K562 (cell line): ENCODE results near the gene DYNLT4. TPM values are rescaled to one million over a fixed set of nuclear protein-coding genes. Genes with fewer than 3 reads are reported as not detected.

Experiments used
- DMBX1 ChIP-seq: fragments of 250-450 bp; sonication (Bioruptor Pico); IDR thresholded peaks from 2 replicates; pipeline ENCODE4 v1.8.0; 2022; ENCODE audit warnings: inconsistent platforms, mild to moderate bottlenecking, moderate library complexity, borderline replicate concordance
- HEY1 ChIP-seq: fragments of 250-450 bp; sonication (Bioruptor Pico); IDR thresholded peaks from 2 replicates; pipeline ENCODE4 v1.5.0; 2020; ENCODE audit warnings: mild to moderate bottlenecking, moderate library complexity, borderline replicate concordance
- MITF ChIP-seq: IDR thresholded peaks from 2 replicates; pipeline ENCODE4 v1.6.1; 2014; ENCODE audit warnings: antibody characterized with exemption
- MTA2 ChIP-seq: fragments of 450-650 bp; IDR thresholded peaks from 2 replicates; pipeline ENCODE4 v1.6.1; 2016; ENCODE audit warnings: low read depth
- PCBP1 ChIP-seq: fragments of 200-400 bp; formaldehyde crosslinking; IDR thresholded peaks from 2 replicates; pipeline ENCODE4 v1.6.1; 2018; ENCODE audit warnings: mild to moderate bottlenecking, low read depth, low read length; ENCODE audit not compliant: poor library complexity, severe bottlenecking
- POLR2AphosphoS5 ChIP-seq: IDR thresholded peaks from 2 replicates; pipeline ENCODE4 v1.6.1; 2011; ENCODE audit warnings: mild to moderate bottlenecking, low read depth, low read length, moderate library complexity; ENCODE audit not compliant: control insufficient read depth, insufficient read depth
- POLR2G ChIP-seq: fragments of 200-400 bp; formaldehyde crosslinking; IDR thresholded peaks from 2 replicates; pipeline ENCODE4 v1.6.1; 2017; ENCODE audit warnings: low read depth, mild to moderate bottlenecking, antibody characterized with exemption, low read length, moderate library complexity
- TAL1 ChIP-seq: fragments of 450-650 bp; IDR thresholded peaks from 2 replicates; pipeline ENCODE4 v1.6.1; 2016; ENCODE audit warnings: mild to moderate bottlenecking
- ZBTB40 ChIP-seq, 2 experiments: fragments of 450-650 bp in 1 of 2; sonication (generic) in 1 of 2; formaldehyde crosslinking in 1 of 2; IDR thresholded peaks; 2 replicates each; pipeline versions ENCODE4 v1.7.1 to v1.9.0; 2016 to 2022; ENCODE audit warnings: inconsistent platforms in 1 of 2, mild to moderate bottlenecking in 1 of 2, missing genetic modification reagents in 1 of 2
- ZNF780A ChIP-seq: fragments of 250-450 bp; sonication (Bioruptor Pico); IDR thresholded peaks from 2 replicates; pipeline ENCODE4 v1.5.0; 2021; ENCODE audit warnings: mild to moderate bottlenecking
- polyA plus RNA-seq, 8 experiments: library from polyadenylated mRNA; depleted of rRNA in 4 of 8; stranded (reverse) in 5 of 8; unstranded in 3 of 8; fragments of >200 nt; fragmentation: Nextera tagmentation in 2 of 8; fragmentation: Illumina TruSeq in 1 of 8; extraction: Ambion mirVana in 2 of 8; extraction: Trizol in 1 of 8; gene quantifications; 2 replicates each; pipeline versions ENCODE4 v1.2.1 to v1.2.3, GENCODE V29; 2011 to 2014; ENCODE audit warnings: inconsistent platforms in 1 of 8, missing spikeins in 1 of 8
- total RNA-seq, 7 experiments: library from RNA; depleted of rRNA in 6 of 7; stranded (reverse); fragments of >200 nt in 6 of 7; fragmentation: Illumina TruSeq in 2 of 7; extraction: Trizol in 2 of 7; gene quantifications; 2 replicates each; pipeline versions ENCODE4 v1.2.1 to v1.2.3, GENCODE V29; 2011 to 2021; ENCODE audit warnings: low replicate concordance in 1 of 7

DYNLT4 gene
- total and polyA plus RNA-seq, 9 of the 15 experiments (the other 6 are each of a cell fraction or from before 2014, with no cell fraction given) = 0.29 to 0.73 TPM; not detected in 7

- peak; percentile 36; the same call in 1 of the 2 replicates for TF ChIP-seq ZBTB40 (IDR thresholded peaks at IDR 0.05)
- TF ChIP-seq ZBTB40 (CRISPR knock-in tag; IDR thresholded peaks at IDR 0.05) = no peak
- TF ChIP-seq POLR2G = peak; percentile 100
- TF ChIP-seq ZNF780A (CRISPR knock-in tag) = no peak
- TF ChIP-seq PCBP1 = peak; percentile 95
- TF ChIP-seq MTA2 = peak; percentile 39; the same call in 1 of the 2 replicates
- 0 out of 2 replicates have a peak, but pooled peaks have one; percentile 39 for TF ChIP-seq MITF
- TF ChIP-seq POLR2AphosphoS5 = peak; percentile 99
- no peak for TF ChIP-seq DMBX1 (CRISPR knock-in tag)
- TF ChIP-seq TAL1 = peak; percentile 50; the same call in 1 of the 2 replicates
- TF ChIP-seq HEY1 (CRISPR knock-in tag) = peak; percentile 27; the same call in 1 of the 2 replicates
Measured at GRCh38 chr1:44775078-44775929, 31.8 kb downstream of the DYNLT4 start, which contains the start of gene RPS8 (continued).
